PC-3 (cell line): Measurements from ENCODE around the gene SLC9A9. TPM values are rescaled to one million over a fixed set of nuclear protein-coding genes. Genes with fewer than 3 reads are reported as not detected.

ENCODE experiments used
- ATAC-seq: fragments of 200-7000 bp; cut with Tn5 transposase; 2 replicates; pipeline ENCODE4 v1.9.1; 2020; ENCODE audit warnings: mild to moderate bottlenecking, moderate library complexity
- BruUV-seq: library from RNA; stranded (reverse); fragments of 400-500 nt; replicated peaks from 2 replicates; lab custom pipeline; 2021; lab: Mats Ljungman, UMichigan
- CTCF ChIA-PET: fragments of 300-600 bp; sonication (Branson Sonifier 250); formaldehyde crosslinking; loops from one replicate; lab custom pipeline; 2022; ENCODE audit warnings: antibody characterized with exemption; lab: Charles Lee
- POLR2A ChIA-PET: fragments of 300-600 bp; sonication (Branson Sonifier 250); formaldehyde crosslinking; loops from one replicate; lab custom pipeline; 2022; ENCODE audit warnings: antibody characterized with exemption; ENCODE audit not compliant: unreplicated experiment; lab: Charles Lee
- DNase-seq: peaks from one replicate; pipeline ENCODE4 v3.0.0-alpha.2; 2015
- H2AFZ ChIP-seq: fragments of 300-600 bp; sonication (generic); 2 replicates; pipeline ENCODE4 v1.6.0; 2016; ENCODE audit warnings: antibody characterized with exemption, low read length
- H3F3A ChIP-seq: fragments of 300-600 bp; sonication (generic); one replicate; pipeline ENCODE4 v1.6.0; 2017; ENCODE audit warnings: antibody characterized with exemption, low read length, control low read depth, mild to moderate bottlenecking; ENCODE audit not compliant: unreplicated experiment
- H3K27ac ChIP-seq: fragments of 300-600 bp; sonication (generic); 2 replicates; pipeline ENCODE4 v1.5.1; 2016; ENCODE audit warnings: mild to moderate bottlenecking, low read length
- H3K27me3 ChIP-seq: fragments of 300-600 bp; sonication (generic); 2 replicates; pipeline ENCODE4 v1.6.1; 2016; ENCODE audit warnings: low read length, mixed read lengths
- H3K36me3 ChIP-seq: fragments of 300-600 bp; sonication (generic); 2 replicates; pipeline ENCODE4 v1.6.1; 2016; ENCODE audit warnings: low read depth, mixed run types, low read length, mixed read lengths
- H3K4me1 ChIP-seq: fragments of 300-600 bp; sonication (generic); 2 replicates; pipeline ENCODE4 v1.5.1; 2016; ENCODE audit warnings: low read length; ENCODE audit not compliant: insufficient read depth
- H3K4me2 ChIP-seq: fragments of 300-600 bp; sonication (generic); 2 replicates; pipeline ENCODE4 v1.6.0; 2016; ENCODE audit warnings: low read length
- H3K4me3 ChIP-seq: fragments of 300-600 bp; sonication (generic); 2 replicates; pipeline ENCODE4 v1.5.1; 2016; ENCODE audit warnings: mild to moderate bottlenecking, low read length, mixed read lengths
- H3K79me2 ChIP-seq: fragments of 300-600 bp; sonication (generic); 2 replicates; pipeline ENCODE4 v1.6.1; 2017; ENCODE audit warnings: low read length, mixed read lengths
- H3K9ac ChIP-seq: fragments of 300-600 bp; sonication (generic); 2 replicates; pipeline ENCODE4 v1.6.0; 2016; ENCODE audit warnings: mild to moderate bottlenecking, low read length
- H3K9me2 ChIP-seq: fragments of 300-600 bp; sonication (generic); replicated peaks from 2 replicates; pipeline ENCODE4 v1.6.1; 2016; ENCODE audit warnings: mixed run types, low read length, mixed read lengths
- H3K9me3 ChIP-seq: fragments of 300-600 bp; sonication (generic); 2 replicates; pipeline ENCODE4 v1.6.1; 2016; ENCODE audit warnings: low read length, mixed read lengths
- H4K20me1 ChIP-seq: fragments of 300-600 bp; sonication (generic); 2 replicates; pipeline ENCODE4 v1.6.1; 2016; ENCODE audit warnings: low read length, mixed read lengths
- EZH2 ChIP-seq: fragments of 300-600 bp; sonication (generic); IDR thresholded peaks from one replicate; pipeline ENCODE4 v1.6.1; 2017; ENCODE audit warnings: antibody characterized with exemption, mild to moderate bottlenecking, low read length; ENCODE audit not compliant: unreplicated experiment
- EZH2phosphoT487 ChIP-seq: fragments of 300-600 bp; sonication (generic); IDR thresholded peaks from 2 replicates; pipeline ENCODE4 v1.6.1; 2018; ENCODE audit warnings: mild to moderate bottlenecking, antibody characterized with exemption, low read length, borderline replicate concordance
- intact Hi-C: fragments of 100-400 bp; cut with micrococcal nuclease; formaldehyde crosslinking; loops from 2 replicates; pipeline ENCODE4 v1.9.0; 2023
- total RNA-seq: library from RNA; depleted of rRNA; stranded (reverse); fragments of >200 nt; gene quantifications from 2 replicates; pipeline ENCODE4 v1.2.3, GENCODE V29; 2014
- TF ChIP-seq, protein P1 (sequence below): fragments of 300-600 bp; sonication (generic); conservative IDR thresholded peaks from 2 replicates; pipeline ENCODE4 v1.5.1; 2017; ENCODE audit warnings: antibody characterized with exemption, low read depth, mild to moderate bottlenecking, low read length

Gene SLC9A9
- total RNA-seq, 1 experiment from 2014 or later = 0.07 TPM

DNA sequence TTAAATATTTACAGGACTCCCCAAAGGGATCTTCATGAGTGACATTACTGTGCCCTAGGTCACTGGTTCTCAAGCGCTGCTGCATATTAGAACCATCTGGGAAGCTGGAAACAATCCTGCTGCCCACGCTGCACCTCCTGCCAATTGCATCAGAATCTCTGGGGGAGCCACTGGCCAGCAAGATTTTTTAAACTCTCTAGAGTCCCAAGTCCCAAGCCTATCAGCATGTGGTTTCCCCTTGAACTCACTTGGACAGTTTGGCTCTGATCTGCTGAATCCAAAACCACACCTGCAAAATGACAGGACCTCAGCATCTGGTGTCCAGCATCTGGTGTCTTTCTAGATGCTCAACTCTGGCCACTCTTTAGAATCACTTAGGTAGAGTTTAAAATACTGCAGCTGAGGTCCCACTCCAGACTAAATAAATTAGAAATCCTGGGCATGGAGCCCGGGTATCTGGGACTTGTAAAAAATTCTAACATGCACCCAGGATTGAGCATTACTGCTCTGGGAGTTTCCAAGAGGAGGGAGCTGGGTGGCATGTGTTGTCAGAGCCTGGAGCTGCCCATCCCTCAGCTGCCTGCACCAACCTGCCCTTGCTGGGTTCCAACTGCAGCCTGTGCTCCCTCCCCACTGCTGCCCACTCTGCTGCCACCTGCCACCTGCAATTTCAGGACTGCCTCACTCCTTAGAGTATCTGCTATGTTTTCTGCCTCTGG lies 311.3 kb downstream of the SLC9A9 start:
- no TSS peak for BruUV-seq
- ATAC-seq (no peak), DNase-seq (no peak)
- TF ChIP-seq, protein P1, sequence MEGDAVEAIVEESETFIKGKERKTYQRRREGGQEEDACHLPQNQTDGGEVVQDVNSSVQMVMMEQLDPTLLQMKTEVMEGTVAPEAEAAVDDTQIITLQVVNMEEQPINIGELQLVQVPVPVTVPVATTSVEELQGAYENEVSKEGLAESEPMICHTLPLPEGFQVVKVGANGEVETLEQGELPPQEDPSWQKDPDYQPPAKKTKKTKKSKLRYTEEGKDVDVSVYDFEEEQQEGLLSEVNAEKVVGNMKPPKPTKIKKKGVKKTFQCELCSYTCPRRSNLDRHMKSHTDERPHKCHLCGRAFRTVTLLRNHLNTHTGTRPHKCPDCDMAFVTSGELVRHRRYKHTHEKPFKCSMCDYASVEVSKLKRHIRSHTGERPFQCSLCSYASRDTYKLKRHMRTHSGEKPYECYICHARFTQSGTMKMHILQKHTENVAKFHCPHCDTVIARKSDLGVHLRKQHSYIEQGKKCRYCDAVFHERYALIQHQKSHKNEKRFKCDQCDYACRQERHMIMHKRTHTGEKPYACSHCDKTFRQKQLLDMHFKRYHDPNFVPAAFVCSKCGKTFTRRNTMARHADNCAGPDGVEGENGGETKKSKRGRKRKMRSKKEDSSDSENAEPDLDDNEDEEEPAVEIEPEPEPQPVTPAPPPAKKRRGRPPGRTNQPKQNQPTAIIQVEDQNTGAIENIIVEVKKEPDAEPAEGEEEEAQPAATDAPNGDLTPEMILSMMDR = no peak
- TF ChIP-seq EZH2 (no peak), EZH2phosphoT487 (no peak)
- Histone ChIP-seq H3K27me3 (no peaks in the 10 kb centered on the region), H3K9me2 (no peaks in the 10 kb centered on the region), H3K79me2 (no peaks in the 10 kb centered on the region), H3K9me3 (no peaks in the 10 kb centered on the region), H3K9ac (no peak overlapping the region), H3K36me3 (no peaks in the 10 kb centered on the region), H3F3A (no peaks in the 10 kb centered on the region), H3K27ac (no peak overlapping the region), H3K4me3 (no peak overlapping the region), H4K20me1 (no peaks in the 10 kb centered on the region), H2AFZ (no peak overlapping the region), H3K4me1 (no peaks in the 10 kb centered on the region), H3K4me2 (no peak overlapping the region)
- intact Hi-C loops = no loop called here
- POLR2A ChIA-PET = no interaction called here
- CTCF ChIA-PET = no interaction called here

DNA sequence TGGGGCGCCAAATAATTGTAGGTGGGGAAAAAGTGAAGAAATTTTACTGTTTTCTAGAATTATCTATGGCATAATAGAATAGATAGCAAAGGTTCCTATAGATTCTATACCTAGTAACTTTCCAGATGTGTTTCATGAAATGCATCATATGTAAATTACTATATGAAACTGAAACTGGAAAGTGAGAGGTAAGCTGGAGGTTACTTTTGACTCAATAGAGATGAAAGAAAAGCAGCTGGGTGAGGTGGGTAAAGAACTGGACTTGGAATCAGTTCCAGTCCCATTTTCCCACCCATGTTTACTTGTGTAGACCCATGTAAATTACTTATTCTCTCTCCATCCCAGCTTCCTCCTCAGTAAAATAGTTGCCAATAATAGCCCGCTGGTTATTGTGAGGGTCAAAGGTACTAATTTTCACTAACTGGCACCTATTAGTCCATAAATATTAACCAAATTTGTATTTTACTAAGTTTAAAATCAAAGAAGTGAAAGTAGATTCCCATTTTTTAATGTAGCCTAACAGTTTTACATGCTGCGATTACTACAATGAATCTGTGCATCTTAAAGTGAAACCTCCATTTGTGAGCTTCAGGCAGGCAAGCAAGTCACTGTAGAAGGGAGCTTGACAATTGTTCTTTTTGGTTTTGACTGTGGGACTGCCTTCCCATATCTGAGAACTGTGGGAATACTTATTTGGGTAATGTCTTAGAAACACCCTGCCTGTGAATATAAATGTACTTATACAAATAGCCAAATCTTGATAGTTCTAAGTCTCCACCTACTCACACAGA lies 312.1 kb downstream of the SLC9A9 start:
- Histone ChIP-seq H3K4me1 (no peaks in the 10 kb centered on the region), H3K4me2 (no peak overlapping the region), H3K79me2 (no peaks in the 10 kb centered on the region), H3K9me2 (no peaks in the 10 kb centered on the region), H3K9ac (no peak overlapping the region), H3F3A (no peaks in the 10 kb centered on the region), H4K20me1 (no peaks in the 10 kb centered on the region), H3K27me3 (no peaks in the 10 kb centered on the region), H3K9me3 (no peaks in the 10 kb centered on the region), H2AFZ (no peak overlapping the region), H3K36me3 (no peaks in the 10 kb centered on the region), H3K4me3 (no peak overlapping the region), H3K27ac (no peak overlapping the region)
- intact Hi-C loops = no loop called here
- TF ChIP-seq, protein P1 = no peak
- TF ChIP-seq EZH2phosphoT487 (no peak), EZH2 (no peak)
- DNase-seq (no peak), ATAC-seq (no peak)
- no TSS peak for BruUV-seq
- CTCF ChIA-PET = no interaction called here
- POLR2A ChIA-PET = no interaction called here

DNA sequence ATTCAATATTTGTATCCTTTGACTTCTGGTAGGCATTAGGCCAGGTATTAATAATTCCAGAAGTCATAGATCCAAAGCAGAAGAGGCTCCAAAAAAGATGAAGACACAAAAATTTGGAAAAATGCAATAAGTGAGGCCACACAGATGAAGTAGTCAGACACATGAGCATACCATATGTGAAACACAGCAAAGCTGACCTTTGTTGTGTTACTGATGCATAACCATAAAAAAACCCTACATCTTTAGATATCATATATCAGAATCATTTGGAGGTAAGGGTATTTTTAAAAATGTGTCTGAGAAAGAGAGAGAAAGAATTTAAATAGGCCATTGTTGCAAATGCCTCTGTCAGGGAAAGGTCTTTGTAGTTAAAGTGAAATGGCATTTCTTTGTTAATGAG lies 314.9 kb downstream of the SLC9A9 start:
- intact Hi-C loops = no loop called here
- Histone ChIP-seq H3K9ac (no peak overlapping the region), H3K4me2 (no peak overlapping the region), H4K20me1 (no peaks in the 10 kb centered on the region), H3K9me2 (no peaks in the 10 kb centered on the region), H3K27me3 (no peaks in the 10 kb centered on the region), H3K4me3 (no peak overlapping the region), H3F3A (no peaks in the 10 kb centered on the region), H2AFZ (no peak overlapping the region), H3K36me3 (no peaks in the 10 kb centered on the region), H3K79me2 (no peaks in the 10 kb centered on the region), H3K9me3 (no peaks in the 10 kb centered on the region), H3K4me1 (no peaks in the 10 kb centered on the region), H3K27ac (no peak overlapping the region)
- BruUV-seq = no TSS peak
- ChIA-PET POLR2A (no interaction called here), CTCF (no interaction called here)
- no peak for DNase-seq
- TF ChIP-seq, protein P1 = no peak
- TF ChIP-seq EZH2phosphoT487 (no peak), EZH2 (no peak)
- ATAC-seq = no peak
